SK-N-MC (cell line): ENCODE data around the gene ASPG.

Experiments used
- EZH2 ChIP-seq: fragments of 200-600 bp; sonication (generic); IDR thresholded peaks from one replicate; pipeline ENCODE4 v1.6.1; 2017; ENCODE audit warnings: antibody characterized with exemption
- POLR2AphosphoS5 ChIP-seq: IDR thresholded peaks from 2 replicates; pipeline ENCODE4 v1.6.1; 2012; ENCODE audit warnings: mild to moderate bottlenecking, low read depth, low read length, borderline replicate concordance

GRCh38 chr14:104076743-104077142, 8.8 kb upstream of the ASPG start:
- no peak for TF ChIP-seq POLR2AphosphoS5
- TF ChIP-seq EZH2: no peak
